A549 (cell line): Measurements from ENCODE around the gene LIN7A.

Experiments
- ATOH8 ChIP-seq: fragments of 250-450 bp; sonication (Bioruptor Pico); IDR thresholded peaks from 2 replicates; pipeline ENCODE4 v1.5.0; 2020; ENCODE audit warnings: low read depth, mild to moderate bottlenecking, moderate library complexity
- ELK1 ChIP-seq: fragments of 150-350 bp; IDR thresholded peaks from 2 replicates; pipeline ENCODE4 v1.6.1; 2014; ENCODE audit warnings: low read depth, mild to moderate bottlenecking, low read length
- GATA3 ChIP-seq: IDR thresholded peaks from 2 replicates; pipeline ENCODE4 v1.6.1; 2012; ENCODE audit warnings: borderline replicate concordance
- POLR2A ChIP-seq: IDR thresholded peaks from 2 replicates; pipeline ENCODE4 v1.6.1; 2012; ENCODE audit warnings: mild to moderate bottlenecking, low read length
- TFCP2L1 ChIP-seq: fragments of 250-450 bp; sonication (Bioruptor Pico); IDR thresholded peaks from 2 replicates; pipeline ENCODE4 v1.5.0; 2021; ENCODE audit warnings: mild to moderate bottlenecking
- TF ChIP-seq, protein P1 (sequence below): fragments of >200 bp; sonication (Bioruptor Twin); formaldehyde crosslinking; IDR thresholded peaks from 3 replicates; pipeline ENCODE4 v1.5.1; 2016
- TF ChIP-seq, protein P2 (sequence below): IDR thresholded peaks from 2 replicates; pipeline ENCODE4 v1.6.1; 2012

DNA sequence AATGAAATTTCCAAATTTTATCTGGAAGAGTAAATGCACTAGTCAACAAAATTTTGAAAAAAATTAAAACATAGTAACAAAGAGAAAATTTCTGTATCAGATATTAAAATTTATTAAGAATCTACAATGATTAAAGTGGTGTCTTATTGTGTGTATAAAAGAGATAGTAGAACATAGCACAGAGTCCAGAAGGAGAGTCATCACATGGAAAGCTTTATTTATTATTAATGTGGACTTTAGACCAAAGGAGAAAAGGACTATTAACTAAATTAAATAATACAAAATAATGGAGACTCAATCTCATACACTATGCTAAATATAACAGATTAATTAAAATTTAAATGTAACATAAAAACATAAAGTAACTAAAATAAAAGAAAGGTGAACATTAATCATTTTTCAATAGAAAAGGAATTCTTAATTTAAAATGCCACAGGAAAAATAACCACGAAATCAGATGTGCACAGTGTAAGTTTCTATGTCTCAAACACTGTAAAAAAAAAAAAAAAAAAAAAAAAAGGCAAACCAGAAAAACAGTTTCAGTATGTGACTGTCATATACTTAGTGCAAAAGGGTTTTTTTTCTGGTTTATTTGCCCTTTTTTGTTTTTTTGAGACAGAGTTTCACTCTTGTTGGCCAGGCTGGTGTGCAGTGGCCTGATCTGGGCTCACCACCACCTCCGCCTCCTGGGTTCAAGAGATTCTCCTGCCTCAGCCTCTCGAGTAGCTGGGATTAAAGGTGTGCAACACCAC is 125.6 kb downstream of the LIN7A start:
- TF ChIP-seq TFCP2L1 (no peak), ATOH8 (no peak), POLR2A (no peak), GATA3 (no peak), ELK1 (no peak)
- TF ChIP-seq, protein P1, sequence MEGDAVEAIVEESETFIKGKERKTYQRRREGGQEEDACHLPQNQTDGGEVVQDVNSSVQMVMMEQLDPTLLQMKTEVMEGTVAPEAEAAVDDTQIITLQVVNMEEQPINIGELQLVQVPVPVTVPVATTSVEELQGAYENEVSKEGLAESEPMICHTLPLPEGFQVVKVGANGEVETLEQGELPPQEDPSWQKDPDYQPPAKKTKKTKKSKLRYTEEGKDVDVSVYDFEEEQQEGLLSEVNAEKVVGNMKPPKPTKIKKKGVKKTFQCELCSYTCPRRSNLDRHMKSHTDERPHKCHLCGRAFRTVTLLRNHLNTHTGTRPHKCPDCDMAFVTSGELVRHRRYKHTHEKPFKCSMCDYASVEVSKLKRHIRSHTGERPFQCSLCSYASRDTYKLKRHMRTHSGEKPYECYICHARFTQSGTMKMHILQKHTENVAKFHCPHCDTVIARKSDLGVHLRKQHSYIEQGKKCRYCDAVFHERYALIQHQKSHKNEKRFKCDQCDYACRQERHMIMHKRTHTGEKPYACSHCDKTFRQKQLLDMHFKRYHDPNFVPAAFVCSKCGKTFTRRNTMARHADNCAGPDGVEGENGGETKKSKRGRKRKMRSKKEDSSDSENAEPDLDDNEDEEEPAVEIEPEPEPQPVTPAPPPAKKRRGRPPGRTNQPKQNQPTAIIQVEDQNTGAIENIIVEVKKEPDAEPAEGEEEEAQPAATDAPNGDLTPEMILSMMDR: no peak
- TF ChIP-seq, protein P2, sequence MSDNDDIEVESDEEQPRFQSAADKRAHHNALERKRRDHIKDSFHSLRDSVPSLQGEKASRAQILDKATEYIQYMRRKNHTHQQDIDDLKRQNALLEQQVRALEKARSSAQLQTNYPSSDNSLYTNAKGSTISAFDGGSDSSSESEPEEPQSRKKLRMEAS: no peak
